Stimulated activated CD4-positive, alpha-beta T cell treated with anti-CD3 and anti-CD28 coated beads, Interleukin-12 subunit alpha, Interleukin-12 subunit beta, amount 100 ng/mL, for 48 hours (primary cell): Measurements from ENCODE around the gene TRIM31.
"Not testable (repeated sequence)": the region's sequence is repeated elsewhere in the genome, so short reads cannot be mapped to it uniquely, and the experiment has no call there.

Experiments
- DNase-seq, 3 donors: peaks; one replicate each; pipeline ENCODE4 v3.0.0-alpha.2; 2020; ENCODE audit warnings: low read depth in 2 of 3, low spot score in 1 of 3

Gene TRIM31

GRCh38 chr6:30149858-30150550 lies 37.1 kb upstream of the TRIM31 start:
- DNase-seq, result no peak

DNA sequence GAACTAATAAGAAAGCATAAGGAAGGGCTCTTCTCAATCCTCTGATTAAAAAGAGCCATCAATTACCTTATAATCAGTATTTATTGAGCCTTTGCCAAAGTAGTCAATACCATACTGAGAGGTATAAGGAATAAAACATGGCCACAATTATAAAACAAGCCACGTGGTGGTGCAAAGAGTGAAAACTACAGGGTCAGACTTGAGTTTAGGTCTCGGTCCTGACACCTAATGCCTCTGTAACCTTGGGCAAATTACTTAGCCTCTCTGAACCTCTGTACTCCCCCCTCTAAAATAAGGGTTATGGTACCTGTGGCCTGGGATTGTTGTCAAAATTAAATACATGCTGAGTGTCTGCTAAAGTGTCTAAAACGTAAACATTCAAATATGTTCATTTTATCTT lies 36.3 kb upstream of the TRIM31 start:
- DNase-seq, result no peak

GRCh38 chr6:30147096-30147495 lies 34.2 kb upstream of the TRIM31 start:
- DNase-seq, result no peak

GRCh38 chr6:30145818-30146217 lies 32.9 kb upstream of the TRIM31 start:
- no peak for DNase-seq

- no peak for DNase-seq
Measured at GRCh38 chr6:30144811-30145210, 31.9 kb upstream of the TRIM31 start.

- DNase-seq, result no peak
Measured at GRCh38 chr6:30143780-30144179, 30.9 kb upstream of the TRIM31 start.

GRCh38 chr6:30142665-30143064 lies 29.8 kb upstream of the TRIM31 start:
- DNase-seq, result no peak

- not testable (repeated sequence) for DNase-seq
Measured at GRCh38 chr6:30140240-30140639, 27.4 kb upstream of the TRIM31 start.

DNA sequence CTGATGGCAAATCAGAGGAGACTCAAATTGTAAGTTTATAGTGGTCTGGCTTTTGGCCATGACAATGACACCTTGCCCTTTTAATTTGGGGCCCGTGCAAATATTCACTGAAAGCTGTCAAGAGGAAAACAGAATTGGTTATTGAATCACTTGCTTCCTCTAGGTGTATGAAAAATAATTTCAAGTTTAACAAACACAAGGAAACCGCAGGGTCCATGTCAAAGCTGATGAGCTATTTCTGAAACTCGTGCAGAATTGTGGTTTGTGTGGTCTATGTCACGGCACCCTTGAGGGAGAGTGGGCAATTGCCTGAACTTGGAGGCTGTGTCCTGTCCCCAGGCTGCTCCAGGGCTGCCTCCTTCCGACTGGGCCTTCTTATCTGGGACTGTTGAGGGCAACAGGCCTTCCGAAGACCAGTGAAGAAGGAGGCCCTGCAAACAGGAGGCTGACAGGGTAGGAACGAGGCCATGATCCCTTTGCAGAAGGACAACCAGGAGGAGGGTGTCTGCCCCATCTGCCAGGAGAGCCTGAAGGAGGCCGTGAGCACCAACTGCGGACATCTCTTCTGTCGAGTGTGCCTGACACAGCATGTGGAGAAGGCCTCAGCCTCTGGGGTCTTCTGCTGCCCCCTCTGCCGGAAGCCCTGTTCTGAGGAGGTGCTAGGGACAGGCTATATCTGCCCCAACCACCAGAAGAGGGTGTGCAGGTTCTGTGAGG lies 23.8 kb upstream of the TRIM31 start:
- DNase-seq, result no peak

- no peak for DNase-seq
Measured at GRCh38 chr6:30135757-30136156, 22.9 kb upstream of the TRIM31 start, which contains the start of gene TRIM40. TSS of gene TRIM40 (plus strand) at chr6:30136140. CDS start at chr6:30137037, 897 bp downstream.

- DNase-seq, result no peak
Measured at GRCh38 chr6:30135147-30135546, 22.3 kb upstream of the TRIM31 start.

DNA sequence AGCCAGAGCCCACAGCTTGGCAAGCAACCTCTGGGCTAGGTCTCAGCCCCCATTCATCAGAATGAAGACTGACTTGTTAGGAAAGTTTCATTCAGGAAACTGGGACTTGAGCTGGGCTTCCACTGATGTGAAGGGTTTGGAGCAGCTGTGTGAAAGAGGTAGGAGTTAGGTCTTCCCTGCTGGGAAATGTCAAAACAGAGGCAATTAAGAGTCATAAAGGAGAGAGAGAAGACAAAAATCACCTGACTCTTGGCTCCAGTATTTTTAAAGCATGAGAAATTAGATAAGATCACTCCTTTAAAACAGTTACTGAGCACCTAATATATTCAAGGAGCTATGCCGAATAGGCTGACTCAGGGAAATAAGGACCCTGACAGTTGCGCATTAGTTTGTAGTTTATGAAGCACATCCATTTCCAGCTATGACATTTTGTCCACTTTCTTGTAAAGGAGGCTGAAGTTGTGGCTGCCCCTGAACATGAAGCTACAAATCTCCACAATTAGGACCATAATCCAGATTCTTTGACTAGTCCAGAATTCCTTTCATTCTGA lies 19.1 kb upstream of the TRIM31 start:
- no peak for DNase-seq

GRCh38 chr6:30130887-30131862 lies 18.3 kb upstream of the TRIM31 start:
- peak; percentile 43 to 61 (median 47) for DNase-seq

- no peak for DNase-seq
Measured at GRCh38 chr6:30130179-30130679, 17.3 kb upstream of the TRIM31 start.

DNA sequence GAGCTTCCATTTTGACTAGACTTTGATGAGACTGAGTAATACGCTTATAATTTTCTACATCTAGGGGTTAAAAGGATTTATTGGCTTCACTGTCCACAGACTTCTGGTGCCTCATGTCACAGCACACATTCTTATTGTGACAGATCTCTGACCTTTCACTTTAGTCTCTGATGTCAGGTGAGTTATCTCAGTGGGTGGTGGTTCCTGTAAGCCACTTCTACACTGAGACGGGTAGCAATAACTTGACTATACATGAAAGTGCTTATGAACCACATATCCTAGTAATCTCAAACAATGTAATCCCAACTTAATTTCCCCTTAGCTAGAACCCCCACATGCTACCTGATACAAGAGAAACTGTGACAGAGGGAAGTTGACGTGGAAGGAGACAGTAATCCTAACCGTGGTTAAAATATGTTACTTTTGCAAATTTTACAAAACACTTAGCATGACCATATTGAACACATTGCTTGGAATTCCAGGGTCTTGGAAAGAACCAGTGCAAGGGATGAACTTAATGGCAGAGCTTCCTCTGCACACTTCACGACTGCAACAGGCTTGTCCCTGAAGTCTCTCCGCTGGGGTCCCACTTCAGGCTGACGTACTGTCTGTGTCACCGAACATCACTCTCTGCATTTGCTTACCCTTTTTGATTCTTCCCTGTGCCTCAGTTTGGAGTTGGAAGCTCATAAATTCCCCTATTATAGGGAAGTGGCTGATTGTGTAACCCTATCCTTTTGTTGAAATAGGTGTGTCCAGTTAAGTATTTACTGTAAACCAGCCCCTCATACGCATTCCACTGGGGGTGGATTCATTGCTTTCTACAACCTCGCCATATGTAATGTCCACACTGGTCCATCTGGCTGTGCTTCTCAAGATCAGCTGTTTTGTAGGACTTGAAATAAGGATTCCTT lies 16.6 kb upstream of the TRIM31 start:
- no peak for DNase-seq

DNA sequence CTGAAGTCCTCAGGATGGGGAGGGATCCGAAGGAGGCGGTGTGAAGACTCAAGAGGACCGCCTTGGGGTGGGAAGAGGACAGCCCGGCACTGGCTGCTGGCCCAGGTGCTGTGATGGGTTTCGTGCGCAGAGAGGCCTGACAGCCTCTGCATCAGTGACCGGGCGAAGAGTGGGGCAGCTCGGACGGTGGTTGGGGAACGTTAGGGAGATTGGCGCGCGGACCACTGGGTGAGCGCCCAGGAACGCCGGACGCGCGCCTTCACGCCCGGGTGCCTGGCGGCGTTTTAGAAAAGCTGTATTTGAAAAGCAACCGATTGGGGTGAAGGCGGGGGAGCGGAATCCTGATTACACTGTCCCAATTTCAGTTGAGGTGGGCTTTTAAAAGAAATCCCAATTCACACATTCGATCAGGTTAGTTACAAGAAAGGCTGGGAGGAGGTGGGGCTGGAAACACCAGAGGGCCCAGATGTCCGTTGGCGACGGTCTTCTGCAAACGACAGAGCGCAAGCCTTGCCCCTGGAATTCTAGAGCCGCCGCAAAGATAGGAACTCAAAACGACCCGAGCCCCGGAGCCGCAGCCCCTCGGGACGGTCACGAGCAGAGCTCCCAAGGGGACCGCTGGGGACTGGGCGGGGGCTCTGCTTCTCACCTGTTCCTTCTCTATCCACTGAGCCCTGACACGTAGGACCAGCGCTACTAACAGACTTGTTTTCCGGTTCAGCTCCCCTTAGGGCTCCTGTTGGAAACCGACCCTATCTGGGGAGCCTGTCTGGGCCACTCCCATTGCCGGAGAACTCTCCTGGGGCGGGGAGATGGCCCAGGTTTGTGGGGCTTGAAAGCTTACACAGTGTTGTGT lies 14.6 kb upstream of the TRIM31 start:
- DNase-seq, result no peak

DNA sequence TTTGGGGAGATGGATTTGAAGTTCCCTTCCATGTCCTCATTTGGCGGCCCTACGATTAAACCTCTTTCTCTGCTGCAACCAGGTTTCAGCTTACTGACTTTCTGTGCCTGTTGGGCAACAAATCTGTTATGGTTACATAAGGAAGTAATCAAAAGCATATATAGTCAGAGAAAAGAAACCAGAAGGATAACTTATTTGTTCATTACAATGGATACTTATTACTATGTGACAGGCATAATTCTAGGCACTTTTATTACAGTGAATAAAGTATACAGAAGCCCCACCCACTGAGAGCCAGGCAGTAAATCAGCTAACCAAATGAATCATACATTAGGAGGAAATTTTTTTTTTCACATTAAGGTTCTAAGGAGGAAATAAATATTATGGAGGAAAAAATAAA lies 9.6 kb upstream of the TRIM31 start:
- no peak for DNase-seq

GRCh38 chr6:30121446-30122366 lies 8.8 kb upstream of the TRIM31 start:
- DNase-seq, result no peak
